Stimulated activated CD4-positive, alpha-beta T cell treated with anti-CD3 and anti-CD28 coated beads, Interleukin-2, amount 100 ng/mL, for 24 hours (primary cell): ENCODE data around the gene POSTN.

Source experiments
- DNase-seq, 2 donors: peaks; one replicate each; pipeline ENCODE4 v3.0.0-alpha.2; 2020

POSTN gene

GRCh38 chr13:37598597-37598996, at the start of gene POSTN:
Gene POSTN, minus strand, starts transcription at chr13:37598768. Its CDS starts 42 bp downstream, at chr13:37598726.
- DNase-seq: no peak

- DNase-seq: no peak
Observed at GRCh38 chr13:37647031-37647650, 48.6 kb upstream of the POSTN start.

DNA sequence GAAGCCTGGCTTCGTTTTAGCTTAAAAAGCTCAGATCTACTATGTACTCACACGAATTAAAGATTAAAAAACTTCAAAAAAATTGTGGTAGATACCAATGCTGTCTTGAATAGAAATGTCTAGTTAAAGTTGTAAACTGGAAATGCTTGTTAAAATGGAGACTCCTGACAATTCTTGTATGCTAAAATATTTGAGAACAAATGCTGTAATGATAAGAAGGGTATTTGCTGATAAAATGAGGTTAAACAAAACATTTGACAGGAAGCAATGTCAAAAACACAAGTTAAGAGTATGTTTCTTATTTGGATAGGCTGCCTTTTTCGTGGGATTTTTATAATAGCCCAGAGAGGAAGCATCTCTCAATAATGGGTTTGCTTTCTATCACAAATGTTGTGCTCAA, 48.0 kb upstream of the POSTN start:
- DNase-seq: no peak

DNA sequence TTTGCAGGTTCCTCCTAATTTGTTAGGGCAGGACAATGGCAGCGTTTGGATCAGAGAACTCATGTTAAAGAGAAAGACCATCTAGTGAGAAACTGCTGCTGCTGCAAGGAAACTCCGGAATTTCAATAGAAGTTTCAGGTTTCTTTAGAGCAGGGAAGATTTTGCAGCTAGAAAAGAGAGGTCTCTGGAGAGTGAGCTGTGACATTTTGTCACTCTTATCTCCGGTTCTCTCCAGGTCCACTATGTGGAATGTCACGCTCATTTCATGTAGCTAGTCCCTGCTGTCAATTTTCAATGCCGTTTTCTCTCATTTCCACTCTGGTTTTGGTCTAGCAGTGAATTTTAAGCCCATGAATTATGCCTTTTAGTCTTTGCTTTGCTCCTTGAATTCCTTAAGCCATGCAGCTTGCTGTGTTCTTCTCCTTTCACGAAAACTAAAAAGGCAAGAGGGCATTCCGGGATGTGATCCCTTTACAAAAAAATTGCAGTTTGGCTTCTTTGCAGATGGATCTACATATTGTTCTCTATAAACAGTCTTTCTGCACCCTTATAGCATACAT, 46.7 kb upstream of the POSTN start:
- DNase-seq: no peak

DNA sequence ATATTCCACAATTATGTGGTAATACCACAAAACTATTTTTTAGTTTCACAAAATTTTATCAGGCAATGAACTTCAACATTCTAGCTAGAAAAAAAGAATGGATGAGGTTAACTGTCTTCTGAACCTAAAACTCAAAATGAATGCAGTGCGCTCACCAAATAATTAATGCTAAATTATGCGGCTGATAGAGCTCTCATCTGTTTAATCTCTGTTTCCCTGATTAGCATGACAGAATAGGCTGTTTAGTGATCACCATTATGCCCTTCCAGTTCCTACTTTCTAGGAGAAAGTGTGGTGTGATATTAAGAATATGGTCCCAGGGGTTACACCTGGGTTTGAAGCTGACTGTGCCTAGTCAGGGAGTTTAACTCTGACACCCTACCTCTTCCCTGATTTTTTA, 42.8 kb upstream of the POSTN start:
- no peak for DNase-seq

GRCh38 chr13:37640499-37640898, 41.9 kb upstream of the POSTN start:
- DNase-seq: no peak

DNA sequence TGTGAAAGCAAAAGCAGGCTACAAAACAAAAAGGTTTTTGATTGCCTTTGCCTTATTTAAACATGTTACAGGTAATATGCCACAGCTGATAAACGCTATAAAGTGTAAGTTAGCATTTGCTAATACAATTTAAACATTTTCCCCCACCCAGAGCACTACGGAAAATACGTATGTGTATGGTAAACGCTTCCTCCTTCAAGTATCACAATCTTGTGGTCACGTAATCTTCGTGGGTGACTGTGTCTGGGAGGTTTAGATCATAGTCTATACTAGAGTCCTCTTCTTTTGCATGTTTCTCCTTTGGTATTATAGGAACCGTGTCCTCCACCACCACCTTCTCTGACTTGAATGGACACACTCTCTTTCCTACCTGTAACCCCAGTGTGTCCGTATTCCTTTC, 38.1 kb upstream of the POSTN start:
- no peak for DNase-seq

DNA sequence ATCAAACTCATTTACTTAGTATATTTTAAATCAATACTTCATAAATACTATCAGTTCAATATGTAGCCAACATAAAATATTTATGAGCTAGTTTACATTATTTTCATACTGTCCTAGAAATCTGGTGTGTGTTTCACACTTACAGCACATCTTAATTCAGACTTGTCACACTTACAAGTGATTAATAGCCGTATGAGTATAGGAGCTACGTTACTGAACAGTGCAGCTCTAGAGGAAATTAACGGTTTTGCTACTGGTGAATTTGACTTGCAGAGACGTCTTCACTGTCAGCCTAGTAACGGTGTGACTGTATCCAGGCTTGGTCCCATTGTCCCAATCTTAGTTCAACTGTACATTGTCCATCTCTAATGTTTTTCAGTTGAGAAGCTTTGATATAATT, 33.7 kb upstream of the POSTN start:
- DNase-seq: no peak

GRCh38 chr13:37627428-37627827, 28.9 kb upstream of the POSTN start:
- DNase-seq: no peak

DNA sequence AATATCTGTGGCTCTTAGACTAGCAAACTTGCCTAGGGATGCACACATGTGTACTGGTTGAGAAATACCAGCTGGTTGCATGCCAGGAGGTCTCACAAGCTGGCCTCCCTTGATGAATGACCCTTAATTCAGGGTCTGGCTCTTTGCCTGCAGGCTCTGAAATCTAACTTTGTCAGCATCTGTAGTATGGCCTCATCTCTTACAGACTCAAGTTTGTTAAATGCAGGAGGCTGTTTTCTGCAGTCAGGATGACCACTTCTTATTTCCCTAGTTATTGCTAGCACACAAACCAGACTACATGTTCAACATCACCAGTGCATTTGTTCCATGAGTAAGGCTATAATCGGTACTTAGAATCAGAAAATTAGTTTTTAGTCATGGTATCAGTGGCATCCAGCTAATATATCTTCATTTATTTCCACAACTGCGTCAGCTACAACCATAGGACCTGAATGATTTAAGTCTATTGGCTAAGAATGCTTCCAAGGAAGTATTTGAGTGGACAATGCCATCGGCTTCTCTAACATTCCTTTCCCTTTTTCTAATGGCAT, 23.3 kb upstream of the POSTN start:
- DNase-seq: no peak

DNA sequence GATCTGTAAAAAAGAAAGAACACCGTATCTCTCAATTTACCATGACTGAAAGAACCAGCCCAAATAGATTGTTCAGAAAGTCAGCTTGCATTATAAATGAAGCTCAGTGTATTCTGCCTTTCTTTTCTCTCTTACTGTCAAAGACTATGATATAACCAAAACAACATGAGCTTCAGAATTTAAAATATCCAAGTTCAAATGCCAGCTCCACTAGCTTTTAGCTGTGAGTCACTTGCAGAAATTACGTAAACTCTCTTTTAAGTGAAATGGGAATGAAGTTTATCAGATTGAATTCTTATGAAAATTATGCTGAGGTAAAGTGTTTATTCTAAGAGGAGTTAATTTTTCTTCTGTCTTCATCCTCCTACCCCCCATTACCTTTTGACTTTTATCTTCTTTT, 20.0 kb upstream of the POSTN start:
- no peak for DNase-seq

GRCh38 chr13:37617173-37617572, 18.6 kb upstream of the POSTN start:
- DNase-seq: no peak

GRCh38 chr13:37616131-37616530, 17.6 kb upstream of the POSTN start:
- no peak for DNase-seq

- no peak for DNase-seq
Observed at GRCh38 chr13:37615276-37615675, 16.7 kb upstream of the POSTN start.

- no peak for DNase-seq
Observed at GRCh38 chr13:37613638-37614037, 15.1 kb upstream of the POSTN start.

DNA sequence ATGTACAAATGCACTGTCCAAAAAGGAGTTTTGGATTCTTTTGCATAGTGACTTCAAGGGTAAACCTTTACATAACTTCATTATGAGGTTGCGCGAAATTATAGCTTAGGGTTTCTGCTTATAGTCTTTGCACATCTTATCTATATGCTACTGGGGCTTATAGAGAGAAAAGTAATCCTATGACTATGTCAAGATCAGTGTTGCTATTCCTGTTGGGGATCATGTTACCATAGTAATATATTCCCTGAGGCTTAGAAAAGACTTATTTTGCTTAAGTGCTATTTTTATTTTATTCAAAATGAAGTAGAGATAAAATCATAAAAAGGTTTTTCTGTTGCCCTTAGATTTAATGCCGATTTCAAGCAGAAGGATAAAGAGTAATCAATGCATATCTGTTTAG, 14.7 kb upstream of the POSTN start:
- DNase-seq: no peak

DNA sequence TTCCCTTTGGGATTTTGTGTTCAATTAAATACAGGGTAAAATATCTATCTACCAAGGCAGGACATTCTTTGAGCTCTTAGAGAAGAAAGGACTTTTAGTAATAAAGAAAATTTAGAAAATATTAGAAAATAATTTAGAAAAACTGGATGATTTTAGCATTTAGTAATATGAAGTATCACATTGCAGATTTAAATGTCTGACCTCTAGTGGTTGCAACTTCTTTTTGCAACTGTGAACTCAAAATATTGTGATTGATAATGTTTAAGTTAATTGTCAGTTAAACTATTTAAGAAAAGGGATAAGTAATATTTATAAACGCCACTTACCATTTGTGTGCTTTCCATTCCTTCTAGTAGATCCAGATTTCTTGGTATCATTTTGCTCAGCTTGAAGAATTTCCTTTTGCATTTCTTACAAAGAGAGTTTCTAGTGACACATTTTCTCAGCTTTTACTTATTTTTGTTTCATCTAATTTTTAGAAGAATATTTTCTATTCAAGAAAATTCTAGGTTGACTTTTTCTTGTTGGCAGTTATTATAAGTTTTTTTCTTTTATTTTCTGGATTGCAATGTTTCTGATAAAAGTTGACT, 10.3 kb upstream of the POSTN start:
- no peak for DNase-seq

GRCh38 chr13:37602733-37603381, 4.3 kb upstream of the POSTN start:
- no peak for DNase-seq

DNA sequence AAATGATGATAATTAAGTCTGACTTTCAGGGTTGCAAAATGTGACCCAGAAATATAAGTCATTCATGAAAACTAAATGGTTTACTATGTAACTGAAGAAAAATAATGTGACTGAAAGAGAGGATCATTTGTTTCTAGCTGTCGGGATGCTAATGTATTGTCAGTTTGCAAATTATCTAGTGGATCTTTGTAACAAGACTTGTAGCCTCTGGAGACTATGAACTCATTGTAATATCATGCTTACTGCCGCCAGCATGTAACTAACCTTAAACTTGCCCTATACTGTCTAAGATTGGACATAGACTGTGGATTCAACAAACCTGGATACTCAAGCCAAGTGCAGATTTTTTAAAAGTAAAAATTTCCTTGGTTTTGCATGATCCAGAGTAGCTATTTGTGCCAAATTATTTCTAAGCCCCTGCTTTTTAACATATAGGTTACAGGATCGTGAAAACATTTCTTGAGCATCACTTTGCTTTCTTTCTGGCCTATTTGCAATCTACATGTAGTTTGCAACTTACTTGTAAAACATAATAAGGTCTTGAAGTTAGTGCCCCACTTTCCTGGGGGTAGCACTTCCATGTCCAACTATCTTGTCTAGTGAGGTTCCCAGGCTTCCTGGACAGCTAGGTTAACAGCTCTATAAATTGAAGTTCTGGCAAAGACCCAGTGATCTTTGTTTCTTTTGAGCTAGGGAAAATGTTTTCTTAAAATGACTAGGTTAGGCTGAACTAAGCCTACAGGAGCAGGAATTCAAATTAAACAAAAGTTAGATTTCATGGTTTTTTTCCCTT, 3.3 kb upstream of the POSTN start:
- no peak for DNase-seq

GRCh38 chr13:37599519-37599918, 951 bp upstream of the POSTN start:
- no peak for DNase-seq

DNA sequence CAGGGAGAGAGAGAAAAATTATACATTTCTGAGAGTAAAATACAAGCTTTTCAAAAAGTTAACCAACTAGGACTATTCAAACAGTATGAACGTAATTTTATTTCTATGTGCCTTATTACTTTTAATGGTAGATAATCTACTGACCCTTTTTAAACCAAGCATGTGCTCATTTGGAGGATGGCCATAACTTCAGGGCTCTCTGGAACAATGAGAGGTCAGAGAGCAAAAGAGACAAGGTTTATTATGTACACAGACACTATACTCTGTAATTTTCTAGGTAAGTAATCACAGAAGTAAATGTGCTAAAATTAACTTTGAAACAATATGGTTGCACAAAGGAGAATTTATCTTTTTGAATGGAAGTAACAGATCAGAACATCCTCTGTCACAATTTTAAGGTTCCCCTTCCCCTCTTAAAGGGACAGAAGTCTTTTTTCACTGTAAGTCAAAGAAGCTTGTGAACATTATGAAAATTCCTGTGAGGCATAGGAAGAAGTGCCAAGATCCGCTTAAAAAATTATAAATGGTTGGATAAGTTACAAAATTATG, 1.0 kb downstream of the POSTN start:
- no peak for DNase-seq

GRCh38 chr13:37596805-37597204, 1.8 kb downstream of the POSTN start:
- no peak for DNase-seq

DNA sequence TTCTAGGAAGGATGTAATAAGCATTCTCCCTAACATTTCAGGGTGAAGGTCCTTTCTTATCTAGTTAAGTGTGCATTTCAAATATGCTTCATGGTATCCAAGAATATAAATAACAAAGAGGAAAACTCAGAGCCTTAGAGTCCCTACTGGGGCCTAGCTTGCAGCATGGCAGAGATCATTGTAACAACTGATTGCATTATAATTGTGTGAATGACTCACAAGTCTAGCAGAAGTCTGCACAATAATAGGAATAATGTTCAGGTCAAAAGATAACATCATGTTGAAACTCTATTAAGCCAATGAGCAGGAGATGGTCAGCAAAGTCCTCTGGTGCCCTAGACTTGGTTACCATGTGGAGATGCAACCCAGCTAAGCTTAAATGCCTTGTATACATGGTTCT, 3.4 kb downstream of the POSTN start:
- no peak for DNase-seq
